H9 (cell line): ENCODE results near the gene PRPF38B. TPM values are rescaled to one million over a fixed set of nuclear protein-coding genes. Genes with fewer than 3 reads are reported as not detected.

Experiments
- DNase-seq: peaks from one replicate; pipeline ENCODE4 v3.0.0-alpha.2; 2017
- H2AFZ ChIP-seq: one replicate; pipeline ENCODE4 v1.6.1; 2013; ENCODE audit warnings: mild to moderate bottlenecking, low read length, control low read depth, moderate library complexity
- H2AK5ac ChIP-seq: 2 replicates; pipeline ENCODE4 v1.6.1; 2013; ENCODE audit warnings: low read length, control low read depth, mixed read lengths; ENCODE audit not compliant: insufficient read length
- H2BK120ac ChIP-seq: one replicate; pipeline ENCODE4 v1.6.1; 2013; ENCODE audit warnings: low read depth, mild to moderate bottlenecking, low read length, control low read depth, inconsistent platforms; ENCODE audit not compliant: poor library complexity, severe bottlenecking
- H2BK12ac ChIP-seq: 2 replicates; pipeline ENCODE4 v1.6.1; 2013; ENCODE audit warnings: low read length, control low read depth, mixed read lengths, low read depth; ENCODE audit not compliant: insufficient read length
- H2BK15ac ChIP-seq: 2 replicates; pipeline ENCODE4 v1.6.1; 2013; ENCODE audit warnings: low read depth, low read length, control low read depth
- H2BK20ac ChIP-seq: one replicate; pipeline ENCODE4 v1.6.1; 2013; ENCODE audit warnings: low read depth, mild to moderate bottlenecking, low read length, control low read depth, inconsistent platforms; ENCODE audit not compliant: poor library complexity, severe bottlenecking
- H2BK5ac ChIP-seq: 2 replicates; pipeline ENCODE4 v1.6.1; 2013; ENCODE audit warnings: low read length, control low read depth, mixed read lengths; ENCODE audit not compliant: insufficient read length
- H3K14ac ChIP-seq: 2 replicates; pipeline ENCODE4 v1.6.1; 2013; ENCODE audit warnings: low read length, control low read depth; ENCODE audit not compliant: insufficient read depth
- H3K18ac ChIP-seq: 2 replicates; pipeline ENCODE4 v1.6.1; 2013; ENCODE audit warnings: low read depth, mild to moderate bottlenecking, mixed read lengths, low read length, control low read depth; ENCODE audit not compliant: insufficient read length
- H3K23ac ChIP-seq: 2 replicates; pipeline ENCODE4 v1.6.1; 2013; ENCODE audit warnings: low read length, control low read depth, mixed read lengths, low read depth; ENCODE audit not compliant: insufficient read length
- H3K23me2 ChIP-seq: 2 replicates; pipeline ENCODE4 v1.6.1; 2013; ENCODE audit warnings: low read depth, mild to moderate bottlenecking, mixed read lengths, low read length, control low read depth; ENCODE audit not compliant: insufficient read length, poor library complexity, severe bottlenecking
- H3K27ac ChIP-seq: 2 replicates; pipeline ENCODE4 v1.5.1; 2013; ENCODE audit warnings: low read length, control low read depth, mixed read lengths, low read depth; ENCODE audit not compliant: insufficient read length
- H3K27me3 ChIP-seq: 2 replicates; pipeline ENCODE4 v1.6.1; 2013; ENCODE audit warnings: low read length, control low read depth, inconsistent platforms; ENCODE audit not compliant: insufficient read depth
- H3K4ac ChIP-seq: 2 replicates; pipeline ENCODE4 v1.6.1; 2013; ENCODE audit warnings: low read depth, mild to moderate bottlenecking, control low read depth, inconsistent platforms, low read length, moderate library complexity
- H3K4me1 ChIP-seq: 2 replicates; pipeline ENCODE4 v1.6.1; 2013; ENCODE audit warnings: low read length, control low read depth, inconsistent platforms; ENCODE audit not compliant: insufficient read depth
- H3K4me2 ChIP-seq: 2 replicates; pipeline ENCODE4 v1.6.1; 2013; ENCODE audit warnings: low read length, control low read depth, mixed read lengths; ENCODE audit not compliant: insufficient read length, insufficient read depth
- H3K56ac ChIP-seq: 2 replicates; pipeline ENCODE4 v1.6.1; 2013; ENCODE audit warnings: low read depth, mild to moderate bottlenecking, mixed read lengths, low read length, control low read depth; ENCODE audit not compliant: insufficient read length
- H3K79me1 ChIP-seq: 2 replicates; pipeline ENCODE4 v1.6.1; 2013; ENCODE audit warnings: low read depth, mild to moderate bottlenecking, moderate library complexity, low read length, control low read depth, inconsistent platforms; ENCODE audit not compliant: insufficient read depth, poor library complexity, severe bottlenecking
- H3K79me2 ChIP-seq: 2 replicates; pipeline ENCODE4 v1.6.1; 2013; ENCODE audit warnings: low read length, control low read depth, inconsistent platforms; ENCODE audit not compliant: insufficient read depth
- H3K9ac ChIP-seq: 2 replicates; pipeline ENCODE4 v1.6.1; 2013; ENCODE audit warnings: low read length, control low read depth, mixed read lengths; ENCODE audit not compliant: insufficient read length; ENCODE audit errors: extremely low read depth
- H3K9me3 ChIP-seq: one replicate; pipeline ENCODE4 v1.6.1; 2013; ENCODE audit warnings: low read depth, low read length, inconsistent platforms; ENCODE audit not compliant: control insufficient read depth
- H3T11ph ChIP-seq: one replicate; pipeline ENCODE4 v1.6.1; 2013; ENCODE audit warnings: mild to moderate bottlenecking, low read length, control low read depth, inconsistent platforms
- H4K20me1 ChIP-seq: one replicate; pipeline ENCODE4 v1.6.1; 2013; ENCODE audit not compliant: control insufficient read depth, insufficient read length, insufficient read depth
- H4K5ac ChIP-seq: 2 replicates; pipeline ENCODE4 v1.6.1; 2013; ENCODE audit warnings: low read depth, mild to moderate bottlenecking, mixed read lengths, low read length, control low read depth; ENCODE audit not compliant: insufficient read length
- H4K8ac ChIP-seq: replicated peaks from 2 replicates; pipeline ENCODE4 v1.6.1; 2013; ENCODE audit warnings: low read length, control low read depth, mixed read lengths, low read depth; ENCODE audit not compliant: insufficient read length
- H4K91ac ChIP-seq: 2 replicates; pipeline ENCODE4 v1.6.1; 2013; ENCODE audit warnings: low read depth, mild to moderate bottlenecking, moderate library complexity, mixed read lengths, low read length, control low read depth; ENCODE audit not compliant: insufficient read length
- H3K27ac Mint-ChIP-seq, 3 experiments: 2 replicates in 2 of 3; 3 replicates in 1 of 3; pipeline ENCODE4 v1.8.0; 2020 to 2021; ENCODE audit warnings: mixed read lengths in 3 of 3, mild to moderate bottlenecking in 1 of 3, moderate library complexity in 1 of 3
- H3K27me3 Mint-ChIP-seq: 2 replicates; pipeline ENCODE4 v1.8.0; 2021; ENCODE audit warnings: low read depth, mild to moderate bottlenecking, moderate library complexity, mixed read lengths
- H3K36me3 Mint-ChIP-seq, 3 experiments: 2 replicates in 2 of 3; 3 replicates in 1 of 3; pipeline ENCODE4 v1.8.0; 2020 to 2021; ENCODE audit warnings: low read depth in 3 of 3, mixed read lengths in 3 of 3; ENCODE audit not compliant: insufficient read depth in 1 of 3
- H3K4me1 Mint-ChIP-seq, 2 experiments: 2 replicates each; pipeline ENCODE4 v1.8.0; 2020; ENCODE audit warnings: mixed read lengths in 2 of 2
- H3K4me3 Mint-ChIP-seq, 2 experiments: 2 replicates in 1 of 2; 3 replicates in 1 of 2; pipeline ENCODE4 v1.8.0; 2020 to 2021; ENCODE audit warnings: mild to moderate bottlenecking in 2 of 2, mixed read lengths in 2 of 2, moderate library complexity in 1 of 2
- H3K9me3 Mint-ChIP-seq, 2 experiments: 2 replicates in 1 of 2; 3 replicates in 1 of 2; pipeline ENCODE4 v1.8.0; 2020; ENCODE audit warnings: mild to moderate bottlenecking in 2 of 2, mixed read lengths in 2 of 2, moderate library complexity in 1 of 2
- CTCF ChIP-seq: fragments of 200-600 bp; sonication (generic); conservative IDR thresholded peaks from 3 replicates; pipeline ENCODE4 v1.8.0; 2021; ENCODE audit warnings: antibody characterized with exemption, mild to moderate bottlenecking
- WGBS: extraction: QIAGEN DNeasy Blood & Tissue Kit; methylation state at CpG from one replicate; pipeline ENCODE4 v1.1.7; 2013; ENCODE audit warnings: missing lambda C conversion rate, low lambda C conversion rate, mixed read lengths; ENCODE audit not compliant: insufficient read length; ENCODE audit errors: extremely low coverage; 5-methylcytosine and 5-hydroxymethylcytosine counted together
- total RNA-seq: library from RNA; stranded (reverse); gene quantifications from 2 replicates; pipeline ENCODE4 v1.2.1, GENCODE V29; 2021

The PRPF38B gene
- total RNA-seq, 1 experiment from 2014 or later = 60.0 TPM

DNA sequence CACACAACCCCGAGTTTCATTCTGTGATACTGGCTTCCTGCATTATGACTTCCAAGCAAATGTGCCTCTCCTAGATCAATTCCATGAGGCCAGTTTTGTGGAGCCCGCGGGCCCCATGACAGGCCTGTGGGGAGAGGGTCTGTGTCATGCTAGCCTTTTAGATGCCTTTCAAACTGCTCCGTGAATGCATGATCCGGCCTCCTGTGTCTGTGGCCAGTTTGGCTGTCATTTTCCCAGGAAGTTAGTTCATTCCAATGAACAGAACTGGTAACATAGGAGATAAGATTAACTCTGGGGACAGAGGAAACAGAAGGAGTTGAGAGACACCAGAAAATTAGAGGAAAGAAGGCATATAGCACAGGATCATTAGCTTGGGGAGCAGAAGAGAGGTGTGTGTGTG is 23.8 kb downstream of the PRPF38B start:
- Histone ChIP-seq H3K4ac (no peak overlapping the region), H3K79me2 (no peaks in the 10 kb centered on the region), H4K91ac (no peak overlapping the region), H3K14ac (no peak overlapping the region), H3K23me2 (no peaks in the 10 kb centered on the region), H3K79me1 (no peaks in the 10 kb centered on the region), H2AFZ (no peak overlapping the region), H2BK20ac (no peak overlapping the region), H4K20me1 (no peaks in the 10 kb centered on the region), H2BK5ac (no peak overlapping the region), H3K18ac (no peak overlapping the region), H3K4me1 (peaks cover 2% of the 10 kb centered on the region; the same call in 1 of the 2 replicates), H2BK120ac (no peak overlapping the region), H3K27ac (no peak overlapping the region), H3K9me3 (no peaks in the 10 kb centered on the region), H3K23ac (no peak overlapping the region), H3T11ph (no peak overlapping the region), H2BK12ac (no peak overlapping the region), H3K27me3 (no peaks in the 10 kb centered on the region), H3K9ac (no peak overlapping the region), H2AK5ac (no peak overlapping the region), H4K5ac (no peak overlapping the region), H3K4me2 (no peak overlapping the region), H4K8ac (no peak overlapping the region), H3K56ac (no peak overlapping the region), H2BK15ac (no peak overlapping the region)
- peaks cover under 1% of the 10 kb centered on the region; the same call in 1 of the 2 replicates for H3K27me3 Mint-ChIP-seq
- no peak for DNase-seq
- TF ChIP-seq CTCF = no peak
- H3K4me3 Mint-ChIP-seq = no peak overlapping the region
- H3K36me3 Mint-ChIP-seq = no peaks in the 10 kb centered on the region; a peak in 2 of 7 replicates
- peak overlapping the region in 1 of 3 experiments; percentile 9; a peak in 1 of 7 replicates for H3K27ac Mint-ChIP-seq
- H3K4me1 Mint-ChIP-seq = peaks cover 32 to 54% of the 10 kb centered on the region in 2 experiments
- no CpG with 5 or more reads among the region's 5 CpGs for WGBS
- no peaks in the 10 kb centered on the region for H3K9me3 Mint-ChIP-seq
